ENCODE measurements around the gene MIDN.

DNA sequence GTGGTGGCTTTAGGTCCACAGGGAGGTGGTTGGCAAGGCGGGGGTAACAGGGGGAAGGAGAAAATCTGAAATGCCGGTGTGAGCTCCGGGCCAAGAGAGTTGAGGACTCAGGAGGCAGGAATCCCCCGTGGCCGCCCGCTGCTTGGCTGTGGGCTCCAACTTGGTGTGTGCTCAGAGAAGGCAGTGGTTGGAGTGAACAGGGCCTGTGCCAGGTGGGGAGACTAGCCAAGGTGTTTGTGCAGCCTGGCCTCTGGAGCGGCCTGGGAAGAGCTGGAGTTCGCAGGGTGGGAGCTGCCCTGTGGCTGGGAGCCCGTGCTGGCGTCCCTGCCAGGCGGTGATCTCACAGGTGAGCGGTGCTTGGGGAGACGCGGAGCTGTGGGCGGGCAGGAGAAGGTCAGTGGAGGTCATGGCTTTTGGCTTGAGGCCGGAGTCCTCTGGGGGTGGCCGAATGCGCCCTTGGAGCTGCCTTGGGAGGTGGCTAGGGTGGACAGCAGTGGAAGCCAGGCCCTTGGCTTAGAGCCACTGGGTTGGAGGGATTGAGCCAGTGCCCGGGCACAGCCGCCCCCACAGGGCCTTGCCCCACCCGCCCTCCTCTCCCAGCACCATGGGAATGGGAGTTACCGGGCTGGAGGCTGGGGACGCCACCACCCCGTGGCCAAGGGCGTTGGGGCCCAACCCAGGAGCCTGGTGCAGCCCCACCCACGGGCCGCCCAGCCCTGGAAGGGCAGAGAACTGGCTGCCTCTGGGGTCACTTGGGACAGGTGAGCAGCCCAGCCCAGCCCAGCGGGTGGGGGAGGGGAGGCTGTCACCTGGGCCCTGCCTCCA lies 13.6 kb downstream of the MIDN start:
- TF ChIP-seq EZH2 (IDR thresholded peaks at IDR 0.05; ENCODE audit: insufficient read depth, poor library complexity, severe bottlenecking), result no peak
- TF ChIP-seq EZH2phosphoT487 (IDR thresholded peaks at IDR 0.05; ENCODE audit: insufficient read depth, low read depth), result no peak

All from GM23248 (cell line).